GM23338 (cell line): ENCODE results near the gene TIPRL.
"Not testable (repeated sequence)": the region's sequence is repeated elsewhere in the genome, so short reads cannot be mapped to it uniquely, and the experiment has no call there.

Experiments
- EZH2 ChIP-seq: fragments of 200-600 bp; sonication (generic); IDR thresholded peaks from one replicate; pipeline ENCODE4 v1.8.0; 2017; ENCODE audit warnings: antibody characterized with exemption, mild to moderate bottlenecking, low read depth; ENCODE audit not compliant: unreplicated experiment
- EZH2phosphoT487 ChIP-seq: fragments of 200-600 bp; sonication (generic); IDR thresholded peaks from one replicate; pipeline ENCODE4 v1.8.1; 2018; ENCODE audit warnings: antibody characterized with exemption; ENCODE audit not compliant: unreplicated experiment
- JUNB ChIP-seq: IDR thresholded peaks from one replicate; pipeline ENCODE4 v1.6.1; 2016; ENCODE audit warnings: antibody characterized with exemption; ENCODE audit not compliant: unreplicated experiment
- POLR2AphosphoS5 ChIP-seq: IDR thresholded peaks from 2 replicates; pipeline ENCODE4 v1.6.1; 2016; ENCODE audit warnings: antibody characterized with exemption, low read depth
- REST ChIP-seq: IDR thresholded peaks from one replicate; pipeline ENCODE4 v1.6.1; 2018; ENCODE audit warnings: antibody characterized with exemption; ENCODE audit not compliant: unreplicated experiment
- ZNF331 ChIP-seq: fragments of 250-450 bp; sonication (Bioruptor Pico); IDR thresholded peaks from 2 replicates; pipeline ENCODE4 v1.5.0; 2020; ENCODE audit warnings: low read depth, mild to moderate bottlenecking, moderate library complexity
- TF ChIP-seq, protein P1 (sequence below), 2 experiments: fragments of 200-600 bp in 1 of 2; sonication (generic) in 1 of 2; conservative IDR thresholded peaks; 2 replicates each; pipeline versions ENCODE4 v1.5.1 to v1.6.1; 2016 to 2017; ENCODE audit warnings: antibody characterized with exemption in 2 of 2, low read depth in 2 of 2, mild to moderate bottlenecking in 2 of 2, moderate library complexity in 1 of 2

DNA sequence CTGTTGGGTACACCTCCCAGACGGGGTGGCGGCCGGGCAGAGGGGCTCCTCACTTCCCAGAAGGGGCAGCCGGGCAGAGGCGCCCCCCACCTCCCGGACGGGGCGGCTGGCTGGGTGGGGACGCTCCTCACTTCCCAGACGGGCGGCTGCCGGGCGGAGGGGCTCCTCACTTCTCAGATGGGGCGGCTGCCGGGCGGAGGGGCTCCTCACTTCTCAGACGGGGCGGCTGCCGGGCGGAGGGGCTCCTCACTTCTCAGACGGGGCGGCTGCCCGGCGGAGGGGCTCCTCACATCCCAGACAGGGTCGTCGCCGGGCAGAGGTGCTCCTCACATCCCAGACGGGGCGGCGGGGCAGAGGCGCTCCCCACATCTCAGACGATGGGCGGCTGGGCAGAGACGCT is 28.9 kb downstream of the TIPRL start:
- not testable (repeated sequence) for TF ChIP-seq EZH2; JUNB; REST; POLR2AphosphoS5; ZNF331 (CRISPR knock-in tag); EZH2phosphoT487
- TF ChIP-seq, protein P1, sequence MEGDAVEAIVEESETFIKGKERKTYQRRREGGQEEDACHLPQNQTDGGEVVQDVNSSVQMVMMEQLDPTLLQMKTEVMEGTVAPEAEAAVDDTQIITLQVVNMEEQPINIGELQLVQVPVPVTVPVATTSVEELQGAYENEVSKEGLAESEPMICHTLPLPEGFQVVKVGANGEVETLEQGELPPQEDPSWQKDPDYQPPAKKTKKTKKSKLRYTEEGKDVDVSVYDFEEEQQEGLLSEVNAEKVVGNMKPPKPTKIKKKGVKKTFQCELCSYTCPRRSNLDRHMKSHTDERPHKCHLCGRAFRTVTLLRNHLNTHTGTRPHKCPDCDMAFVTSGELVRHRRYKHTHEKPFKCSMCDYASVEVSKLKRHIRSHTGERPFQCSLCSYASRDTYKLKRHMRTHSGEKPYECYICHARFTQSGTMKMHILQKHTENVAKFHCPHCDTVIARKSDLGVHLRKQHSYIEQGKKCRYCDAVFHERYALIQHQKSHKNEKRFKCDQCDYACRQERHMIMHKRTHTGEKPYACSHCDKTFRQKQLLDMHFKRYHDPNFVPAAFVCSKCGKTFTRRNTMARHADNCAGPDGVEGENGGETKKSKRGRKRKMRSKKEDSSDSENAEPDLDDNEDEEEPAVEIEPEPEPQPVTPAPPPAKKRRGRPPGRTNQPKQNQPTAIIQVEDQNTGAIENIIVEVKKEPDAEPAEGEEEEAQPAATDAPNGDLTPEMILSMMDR (conservative IDR thresholded peaks at IDR 0.05; ENCODE audit: low read depth in 2 of 2) = not testable (repeated sequence)
